B cell (primary cell): ENCODE measurements around the gene AXDND1.

Source experiments
- CTCF ChIP-seq: fragments of 200-600 bp; IDR thresholded peaks from one replicate; pipeline ENCODE4 v1.8.0; 2022; ENCODE audit warnings: antibody characterized with exemption, mild to moderate bottlenecking
- EZH2 ChIP-seq: IDR thresholded peaks from 2 replicates; pipeline ENCODE4 v1.6.1; 2012; ENCODE audit warnings: borderline replicate concordance, low read depth, mild to moderate bottlenecking, moderate library complexity, low read length; ENCODE audit not compliant: insufficient read depth, poor library complexity, severe bottlenecking

- no peak for TF ChIP-seq EZH2
- no peak for TF ChIP-seq CTCF
These were observed 59.4 kb downstream of the AXDND1 start for GRCh38 chr1:179425186-179425585.
